Stimulated activated CD8-positive, alpha-beta memory T cell treated with anti-CD3 and anti-CD28 coated beads, Interleukin-4, amount 100 ng/mL, for 1 hour (primary cell): ENCODE measurements around the gene SLIT3.

Source experiments
- DNase-seq, 2 donors: peaks; one replicate each; pipeline ENCODE4 v3.0.0-alpha.2; 2020; ENCODE audit warnings: low read depth in 2 of 2, low spot score in 1 of 2

Gene SLIT3

GRCh38 chr5:168786147-168786546 lies 514.8 kb downstream of the SLIT3 start:
- DNase-seq: no peak

DNA sequence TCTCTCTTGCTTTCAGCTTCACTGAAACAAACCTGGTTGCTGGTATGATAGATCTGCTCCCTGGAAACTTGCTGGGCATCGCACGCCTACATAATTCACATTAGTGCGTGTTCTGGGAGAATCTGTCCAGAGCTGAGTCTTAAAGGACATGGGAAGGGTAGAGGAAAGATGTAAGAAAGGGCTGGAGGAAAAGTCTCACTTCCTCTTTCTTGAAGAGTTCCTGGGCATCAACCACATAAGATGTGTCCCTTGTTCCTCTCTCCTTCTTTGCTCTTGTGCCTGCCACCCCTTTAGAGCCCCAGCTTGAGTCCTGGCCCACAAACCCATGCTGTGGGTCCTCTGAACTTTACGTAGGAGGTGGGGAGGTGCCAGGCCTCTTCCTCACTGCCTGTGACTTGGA lies 516.5 kb downstream of the SLIT3 start:
- no peak for DNase-seq

- no peak for DNase-seq
These were observed 518.9 kb downstream of the SLIT3 start for GRCh38 chr5:168781941-168782571.

GRCh38 chr5:168780888-168781287 lies 520.1 kb downstream of the SLIT3 start:
- DNase-seq: no peak

GRCh38 chr5:168779333-168779732 lies 521.6 kb downstream of the SLIT3 start:
- no peak for DNase-seq

- no peak for DNase-seq
These were observed 522.4 kb downstream of the SLIT3 start for GRCh38 chr5:168778536-168778935.

GRCh38 chr5:168777651-168778050 lies 523.3 kb downstream of the SLIT3 start:
- DNase-seq: no peak

GRCh38 chr5:168776070-168776469 lies 524.9 kb downstream of the SLIT3 start:
- no peak for DNase-seq

DNA sequence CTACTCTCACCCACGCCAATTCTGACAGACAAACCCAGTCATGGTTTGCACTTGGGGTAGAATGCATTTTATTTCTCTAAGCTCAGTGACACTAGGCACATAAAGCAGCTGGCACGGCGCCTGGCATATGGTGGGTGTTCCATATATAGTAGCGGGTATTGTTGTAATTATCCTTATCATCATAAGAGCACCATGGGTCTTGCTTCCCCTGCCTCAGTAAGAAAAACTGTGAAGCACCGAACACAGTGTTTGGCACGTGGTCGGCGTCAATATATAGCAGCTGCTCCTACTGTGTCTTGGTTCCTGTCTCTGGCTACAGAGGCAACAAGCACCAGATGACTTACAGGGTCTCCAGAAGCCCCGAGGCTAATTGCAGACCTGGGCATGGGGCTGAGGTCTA lies 527.7 kb downstream of the SLIT3 start:
- no peak for DNase-seq

DNA sequence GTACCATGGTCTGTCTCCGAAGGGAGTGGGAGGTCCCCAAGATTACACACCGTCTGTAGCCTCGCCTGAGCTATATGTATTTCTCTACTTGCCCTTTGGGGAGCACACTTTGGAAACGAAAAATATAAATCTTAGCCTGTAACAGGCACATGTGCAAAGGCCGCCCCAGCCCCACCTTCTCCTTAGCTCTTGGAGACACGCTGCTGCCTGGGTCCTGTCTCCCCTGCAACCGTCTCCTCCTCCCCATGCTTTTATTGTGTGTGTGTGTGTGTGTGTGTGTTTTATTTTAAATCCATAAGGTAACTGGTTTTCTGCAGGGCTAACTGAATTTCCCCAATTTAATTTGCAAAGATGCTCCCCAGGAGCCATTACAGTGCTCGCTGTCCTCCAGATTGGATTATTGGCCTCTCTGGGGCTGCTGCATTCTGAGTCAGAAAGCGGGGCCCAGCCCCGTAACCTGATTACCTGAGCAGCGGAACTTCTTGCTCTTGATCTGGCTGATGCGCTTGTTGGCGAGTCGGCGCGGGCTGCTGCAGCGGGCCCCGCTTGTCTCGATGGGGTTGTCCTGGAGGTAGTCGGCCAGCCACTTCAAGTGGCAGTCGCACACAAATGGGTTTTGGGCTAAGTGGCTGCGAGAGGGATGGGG lies 528.5 kb downstream of the SLIT3 start:
- no peak for DNase-seq

- no peak for DNase-seq
These were observed 529.3 kb downstream of the SLIT3 start for GRCh38 chr5:168771678-168772077.

DNA sequence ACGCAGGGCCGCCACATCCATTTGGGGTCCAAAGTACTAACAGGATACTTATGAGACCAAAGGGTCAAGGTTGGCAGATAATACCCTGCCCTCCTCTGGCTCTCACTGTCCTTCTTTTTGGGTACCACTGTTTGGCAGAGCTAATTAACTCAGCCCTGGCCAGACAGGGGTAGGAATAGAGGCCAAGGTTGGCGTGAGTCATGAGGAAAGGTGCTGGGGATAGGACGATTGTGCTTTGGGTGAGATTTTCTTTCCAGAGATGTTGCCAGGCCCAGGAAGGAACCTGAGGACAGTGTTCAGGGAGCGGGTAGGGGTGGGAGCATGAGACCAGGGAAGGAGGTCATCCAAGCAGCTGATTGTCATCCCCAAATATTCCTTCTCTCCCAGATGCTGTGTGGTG lies 529.9 kb downstream of the SLIT3 start:
- DNase-seq: no peak

DNA sequence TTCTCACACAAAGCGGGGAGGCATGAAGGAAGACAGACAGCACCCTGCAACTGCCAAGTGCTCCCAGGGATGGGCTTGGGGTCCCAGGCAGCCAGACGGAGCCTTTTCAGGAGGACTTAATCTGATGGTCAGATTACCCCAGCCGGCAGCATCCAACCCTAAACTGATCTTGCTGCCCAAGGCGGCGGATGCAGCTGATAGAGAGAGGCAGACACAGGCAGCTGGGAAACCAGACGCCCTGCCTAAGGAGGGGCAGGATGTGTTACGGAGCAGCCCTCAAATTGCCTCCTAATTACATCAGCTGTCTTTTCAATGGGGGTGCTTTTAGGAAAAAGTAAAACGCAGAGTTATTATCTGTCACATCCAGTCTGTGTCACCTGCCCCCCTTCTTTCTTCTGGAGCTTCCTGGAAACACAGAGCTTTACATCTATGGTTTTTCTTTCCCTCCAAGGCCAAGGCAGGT lies 530.9 kb downstream of the SLIT3 start:
- no peak for DNase-seq

GRCh38 chr5:168768172-168768571 lies 532.8 kb downstream of the SLIT3 start:
- DNase-seq: no peak

- no peak for DNase-seq
These were observed 534.6 kb downstream of the SLIT3 start for GRCh38 chr5:168766426-168766700.

DNA sequence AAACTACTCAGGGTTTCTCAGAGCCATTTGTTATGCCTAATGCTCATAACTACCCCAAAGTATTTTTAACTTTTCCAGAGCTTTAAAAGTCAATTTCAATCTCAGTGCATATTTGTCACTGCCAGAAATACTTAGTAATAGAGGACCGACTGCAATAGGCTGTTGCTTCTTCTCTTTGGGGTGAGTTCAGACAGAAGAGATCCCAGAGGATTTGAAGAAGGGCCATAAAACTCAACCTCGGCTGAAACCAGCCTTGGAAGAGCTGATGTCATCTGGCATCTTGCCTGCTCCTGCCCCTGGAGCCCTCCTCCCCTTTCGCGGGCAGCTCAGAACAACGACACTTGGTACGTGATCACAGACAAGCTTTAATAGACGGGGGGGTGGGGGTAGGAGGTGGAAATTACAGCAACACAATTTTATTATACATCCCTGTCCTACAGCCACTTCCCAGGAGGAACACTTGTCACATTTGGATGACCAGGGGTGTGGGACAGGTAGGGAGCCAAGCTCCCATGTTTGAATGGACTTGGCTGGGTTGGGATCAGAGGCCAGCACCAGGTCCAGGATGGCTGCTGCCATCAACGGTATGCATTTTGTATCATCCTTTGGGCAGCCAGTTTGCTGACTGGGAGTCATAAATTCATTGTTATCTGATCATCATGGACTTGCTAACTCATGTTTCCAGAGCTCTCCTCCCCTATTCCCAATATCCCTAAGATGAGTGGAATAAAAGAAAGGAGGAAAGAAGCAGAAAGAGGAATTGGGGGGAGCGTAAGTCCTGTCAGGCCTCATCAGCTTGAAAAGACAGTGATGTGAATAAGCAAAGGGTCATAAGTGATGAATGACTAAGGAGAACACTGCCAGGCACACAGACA lies 535.2 kb downstream of the SLIT3 start:
- no peak for DNase-seq

GRCh38 chr5:168765086-168765550 lies 535.8 kb downstream of the SLIT3 start:
- no peak for DNase-seq

DNA sequence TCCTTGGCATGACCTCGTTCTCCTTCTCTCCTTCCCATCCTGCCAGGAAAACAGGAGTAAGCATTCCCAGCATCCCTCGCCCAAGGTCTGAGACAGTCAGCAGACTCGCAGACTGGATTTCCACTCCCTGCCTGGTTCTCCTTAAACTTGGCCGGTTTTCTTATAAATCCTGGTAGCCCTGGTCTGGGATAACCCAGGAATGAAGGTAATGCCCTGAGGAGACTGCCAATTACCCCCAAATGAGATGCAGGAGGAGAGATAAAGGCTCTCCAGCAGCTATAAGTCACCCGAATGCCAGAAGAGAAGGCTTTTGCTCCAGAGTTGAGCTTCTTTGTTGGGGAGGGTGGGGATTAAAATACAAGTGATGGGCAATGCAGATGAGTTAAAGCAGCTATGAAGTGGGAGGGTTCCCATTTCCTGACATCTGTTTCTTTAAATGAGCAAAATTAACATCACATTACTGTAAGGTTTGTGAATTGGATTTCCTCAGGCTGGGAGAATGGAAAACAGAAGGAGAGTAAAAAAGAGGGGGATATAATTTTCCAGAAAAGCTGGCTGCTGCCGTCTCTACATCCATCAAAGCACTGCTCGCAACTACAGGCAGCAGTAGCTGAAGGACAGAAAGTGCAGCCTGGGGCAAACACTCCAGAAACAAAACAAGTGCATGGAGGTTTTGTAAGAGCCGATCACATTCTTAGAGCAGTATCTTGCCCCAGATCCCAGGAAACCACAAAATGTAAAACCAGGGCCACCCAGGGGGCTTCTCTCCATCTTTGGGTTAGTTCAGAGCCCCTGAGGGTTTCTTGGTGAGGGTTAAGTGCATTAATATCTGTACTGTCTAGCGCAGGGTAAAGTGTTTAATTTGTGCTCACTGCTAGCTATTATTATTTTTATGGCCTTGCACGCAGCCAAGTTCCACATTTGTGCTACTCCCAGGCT lies 544.2 kb downstream of the SLIT3 start:
- DNase-seq: no peak

- no peak for DNase-seq
These were observed 545.3 kb downstream of the SLIT3 start for GRCh38 chr5:168755548-168756093.

- DNase-seq: no peak
These were observed 547.2 kb downstream of the SLIT3 start for GRCh38 chr5:168753691-168754254.
